ENCODE results near the gene NUCB1.

- TF ChIP-seq, protein P1, sequence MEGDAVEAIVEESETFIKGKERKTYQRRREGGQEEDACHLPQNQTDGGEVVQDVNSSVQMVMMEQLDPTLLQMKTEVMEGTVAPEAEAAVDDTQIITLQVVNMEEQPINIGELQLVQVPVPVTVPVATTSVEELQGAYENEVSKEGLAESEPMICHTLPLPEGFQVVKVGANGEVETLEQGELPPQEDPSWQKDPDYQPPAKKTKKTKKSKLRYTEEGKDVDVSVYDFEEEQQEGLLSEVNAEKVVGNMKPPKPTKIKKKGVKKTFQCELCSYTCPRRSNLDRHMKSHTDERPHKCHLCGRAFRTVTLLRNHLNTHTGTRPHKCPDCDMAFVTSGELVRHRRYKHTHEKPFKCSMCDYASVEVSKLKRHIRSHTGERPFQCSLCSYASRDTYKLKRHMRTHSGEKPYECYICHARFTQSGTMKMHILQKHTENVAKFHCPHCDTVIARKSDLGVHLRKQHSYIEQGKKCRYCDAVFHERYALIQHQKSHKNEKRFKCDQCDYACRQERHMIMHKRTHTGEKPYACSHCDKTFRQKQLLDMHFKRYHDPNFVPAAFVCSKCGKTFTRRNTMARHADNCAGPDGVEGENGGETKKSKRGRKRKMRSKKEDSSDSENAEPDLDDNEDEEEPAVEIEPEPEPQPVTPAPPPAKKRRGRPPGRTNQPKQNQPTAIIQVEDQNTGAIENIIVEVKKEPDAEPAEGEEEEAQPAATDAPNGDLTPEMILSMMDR (IDR thresholded peaks at IDR 0.05): no peak
- no peak for TF ChIP-seq POLR2A (IDR thresholded peaks at IDR 0.05)
Measured at GRCh38 chr19:48910803-48911202, 10.7 kb downstream of the NUCB1 start.

Data from thyroid gland (tissue), 4 donors.